ENCODE results near the gene SCYL1. TPM values are rescaled to one million over a fixed set of nuclear protein-coding genes. Genes with fewer than 3 reads are reported as not detected.

Gene SCYL1
- total RNA-seq, 2 experiments from 2014 or later: 83.7 to 87.8 TPM

DNA sequence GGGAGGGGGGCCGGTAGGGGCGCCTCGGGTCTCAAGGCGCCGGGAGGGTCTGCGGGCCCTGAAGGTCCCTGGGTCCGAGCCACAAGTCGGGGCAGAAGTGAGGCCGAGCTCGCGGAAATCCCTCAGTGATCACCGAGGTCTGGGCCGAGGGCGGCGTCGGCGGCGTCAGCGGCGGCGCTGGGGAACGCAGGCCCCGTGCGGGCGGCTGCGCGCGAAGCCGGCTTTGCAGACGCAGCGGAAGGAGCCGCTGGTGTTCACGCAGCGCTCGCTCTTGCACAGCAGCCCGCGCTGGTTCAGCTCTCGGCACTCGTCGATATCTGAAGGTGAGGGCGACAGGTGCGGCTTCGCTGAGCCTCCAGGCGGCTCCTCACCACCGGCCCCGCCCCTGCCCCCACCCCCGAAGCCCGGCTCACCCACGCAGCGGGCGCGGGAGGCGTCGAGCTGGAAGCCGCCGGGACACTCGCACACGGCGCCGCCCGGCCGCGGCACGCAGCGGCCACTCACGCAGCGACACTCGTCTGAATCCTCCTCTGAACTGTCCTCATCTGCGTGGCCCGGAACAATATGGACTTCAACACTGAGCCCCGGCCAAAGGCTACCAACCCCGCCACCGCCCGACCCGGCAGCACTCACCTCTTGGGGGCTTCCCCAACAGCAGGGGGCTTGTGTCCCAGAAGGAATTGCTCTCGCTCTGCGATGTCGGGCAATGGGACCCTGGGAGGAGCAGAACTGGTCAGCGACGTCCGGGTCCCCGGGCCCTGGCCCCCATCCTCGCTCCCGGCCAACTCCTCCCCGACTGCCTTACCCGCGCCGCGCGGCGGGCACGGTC lies 14.2 kb downstream of the SCYL1 start:
- ChIA-PET POLR2A (interaction anchor here (0.5 to 1.8 kb wide), 4 partner anchors 36 to 363 kb away, joined by 3 to 5 read pairs (median 4); partner anchors contain the start of gene EHBP1L1), CTCF (interaction anchor here (0.9 to 3.7 kb wide), 11 partner anchors 9 to 346 kb away, joined by 3 to 56 read pairs (median 18); partner anchors contain the start of genes FAM89B, SCYL1 and ZNRD2)

DNA sequence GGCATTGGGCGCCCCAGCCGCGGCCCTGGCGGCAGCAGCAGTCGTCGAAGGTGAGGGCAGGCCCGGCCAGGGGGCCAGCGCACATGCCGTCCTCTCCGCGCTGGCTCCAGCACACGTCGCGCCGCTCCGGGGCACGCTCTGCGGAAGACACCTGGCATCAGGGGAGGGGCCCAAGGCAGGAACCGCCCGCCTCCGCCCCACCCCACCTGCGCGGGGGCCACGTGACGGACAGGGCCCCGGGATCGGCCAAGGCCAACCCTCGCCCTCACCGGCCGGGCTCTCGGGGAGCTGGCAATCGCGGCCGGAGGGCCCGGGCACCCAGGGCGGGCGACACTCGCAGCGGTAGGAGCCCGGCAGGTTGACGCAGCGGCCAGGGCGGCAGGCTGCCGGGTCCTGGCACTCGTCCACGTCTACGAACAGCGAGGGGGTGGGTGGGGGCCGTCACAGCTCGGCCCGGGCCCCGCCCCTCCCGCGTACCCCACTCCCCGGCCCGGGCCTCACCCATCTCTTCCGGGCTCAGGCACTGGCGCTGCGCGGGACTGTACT lies 14.9 kb downstream of the SCYL1 start:
- ChIA-PET POLR2A (interaction anchor here (0.5 to 1.8 kb wide), 11 partner anchors 26 to 362 kb away, joined by 3 to 10 read pairs (median 4); partner anchors contain the start of genes DPF2, EHBP1L1 and NEAT1), CTCF (interaction anchor here (0.6 to 3.7 kb wide), 25 partner anchors 9 to 346 kb away, joined by 3 to 56 read pairs (median 5); partner anchors contain the start of genes FAM89B, LTBP3, MAP3K11 and SCYL1)

DNA sequence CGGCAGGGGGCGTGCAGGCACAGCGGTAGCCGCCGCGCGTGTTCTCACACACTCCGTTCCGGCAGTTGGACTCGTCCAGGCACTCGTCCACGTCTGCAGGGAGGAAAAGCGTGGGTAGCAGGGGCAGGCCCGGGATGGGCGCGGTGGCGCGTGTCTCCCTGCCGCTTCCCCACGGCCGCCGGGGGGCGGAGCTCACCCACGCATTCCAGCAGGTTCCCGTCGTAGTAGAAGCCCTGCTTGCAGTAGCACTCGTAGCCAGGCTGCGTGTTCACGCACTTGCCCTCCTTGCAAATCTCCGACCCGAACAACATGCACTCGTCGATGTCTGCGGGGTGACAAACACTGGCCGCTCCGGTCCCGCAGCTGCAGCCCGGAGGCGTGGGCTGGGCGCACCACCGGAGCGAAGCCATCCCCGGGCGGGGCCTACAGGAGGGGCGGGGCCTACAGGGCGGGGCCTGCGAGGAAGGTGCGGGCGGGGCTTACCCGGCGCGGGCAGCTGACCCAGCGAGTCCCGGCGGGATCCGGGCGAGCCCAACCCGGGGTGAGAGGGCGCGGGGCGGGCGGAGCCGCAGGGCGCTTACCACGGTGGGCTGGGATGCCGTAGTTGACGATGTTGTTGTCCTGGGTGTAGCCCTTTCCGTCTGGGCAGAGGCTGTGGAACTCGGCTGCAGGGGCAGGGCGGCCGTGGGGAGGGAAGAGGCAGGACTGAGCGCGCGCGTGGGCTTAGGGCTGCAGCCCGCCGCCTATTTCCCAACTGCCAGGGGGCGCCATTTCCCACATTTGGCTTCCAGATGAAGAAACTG lies 15.6 kb downstream of the SCYL1 start:
- ChIA-PET POLR2A (interaction anchor here (0.8 to 3.1 kb wide), 12 partner anchors 26 to 207 kb away, joined by 3 to 14 read pairs (median 4); partner anchors contain the start of genes DPF2, EHBP1L1, FAM89B and NEAT1), CTCF (interaction anchor here (0.6 to 3.7 kb wide), 30 partner anchors 9 to 345 kb away, joined by 3 to 56 read pairs (median 4); partner anchors contain the start of genes FAM89B, LTBP3, MAP3K11 and PCNX3)

DNA sequence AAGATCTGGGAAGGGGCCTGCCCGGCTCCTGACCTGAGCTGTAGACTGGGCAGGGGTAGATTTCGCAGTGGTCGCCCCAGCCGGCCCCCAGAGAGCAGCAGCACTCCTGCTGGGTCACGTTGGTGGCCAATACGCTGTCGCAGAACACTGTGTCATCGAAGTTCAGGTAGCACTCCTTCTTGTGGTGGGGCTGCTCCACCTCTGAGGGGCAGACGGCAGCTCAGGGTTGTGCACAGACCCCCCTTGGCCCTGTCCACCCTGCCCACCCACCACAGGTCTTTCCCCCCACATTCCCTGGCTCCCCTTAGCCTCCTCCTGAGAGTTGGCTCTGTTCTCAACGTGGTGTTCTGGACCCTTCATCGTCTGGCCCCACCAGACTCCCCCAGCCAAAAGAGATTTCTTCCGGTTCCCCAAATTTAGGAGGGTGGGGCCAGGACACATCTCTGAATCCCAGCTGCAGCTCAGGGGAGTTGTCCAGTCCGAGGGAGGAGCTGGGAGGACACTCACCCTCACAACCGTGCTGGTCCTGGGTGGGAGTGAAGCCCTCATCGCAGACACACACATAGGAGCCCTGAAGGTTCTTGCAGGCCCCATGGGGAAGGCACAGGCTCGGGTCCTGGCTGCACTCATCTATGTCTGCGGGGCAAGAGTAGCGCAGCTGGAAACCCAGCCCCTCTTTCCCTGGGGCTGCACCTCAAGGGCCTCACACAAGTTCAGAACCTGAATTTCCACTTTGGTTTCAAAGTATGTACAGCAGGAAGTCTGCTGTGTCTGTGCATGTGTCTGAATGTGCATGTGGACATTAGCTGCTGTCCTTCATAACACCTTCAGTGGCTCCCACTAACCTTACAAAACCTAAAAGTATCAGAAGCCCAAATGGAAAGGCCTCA lies 16.5 kb downstream of the SCYL1 start:
- ChIA-PET CTCF (interaction anchor here (0.6 to 3.7 kb wide), 22 partner anchors 8 to 151 kb away, joined by 3 to 56 read pairs (median 8); partner anchors contain the start of genes FAM89B, LTBP3, PCNX3 and SCYL1), POLR2A (interaction anchor here (0.8 to 3.1 kb wide), 10 partner anchors 25 to 119 kb away, joined by 3 to 14 read pairs (median 4); partner anchors contain the start of genes EHBP1L1, FAM89B and NEAT1)

DNA sequence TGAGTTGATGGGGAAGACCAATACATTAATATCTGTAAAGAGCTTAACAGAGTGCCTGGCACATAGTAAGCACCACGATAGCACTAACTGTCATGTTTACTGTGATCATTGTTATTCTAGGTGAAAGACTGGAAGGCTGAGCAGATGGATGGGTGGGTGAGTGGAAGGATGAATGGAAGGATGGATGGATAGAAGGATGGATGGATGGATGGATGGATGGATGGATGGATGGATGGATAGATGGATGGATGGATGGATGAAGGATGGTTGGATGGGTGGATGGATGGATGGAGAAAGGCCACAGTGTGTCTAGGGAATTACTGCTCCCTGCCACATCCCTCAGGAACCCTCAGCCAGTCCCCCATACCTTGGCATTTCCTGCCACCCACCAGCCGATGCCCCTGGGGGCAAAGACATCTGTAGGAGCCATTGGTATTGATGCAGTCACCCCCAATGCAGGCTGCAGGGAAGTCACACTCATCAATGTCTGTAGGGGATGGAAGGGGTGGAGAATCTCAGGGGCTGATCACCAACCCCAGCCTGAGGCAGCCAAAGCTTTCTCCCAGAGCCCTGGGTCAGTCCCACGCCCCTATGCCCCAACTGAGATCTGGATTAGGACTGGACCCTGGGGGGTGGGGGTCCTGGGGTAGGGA lies 18.0 kb downstream of the SCYL1 start:
- CTCF ChIA-PET: interaction anchor here (0.6 to 3.7 kb wide), 4 partner anchors 9 to 806 kb away, joined by 3 to 28 read pairs (median 7); no protein-coding TSS in a partner anchor
- POLR2A ChIA-PET: interaction anchor here (3.1 kb wide), 1 partner anchor 29 kb away, joined by 14 read pairs; the partner anchor contains the start of gene FAM89B

DNA sequence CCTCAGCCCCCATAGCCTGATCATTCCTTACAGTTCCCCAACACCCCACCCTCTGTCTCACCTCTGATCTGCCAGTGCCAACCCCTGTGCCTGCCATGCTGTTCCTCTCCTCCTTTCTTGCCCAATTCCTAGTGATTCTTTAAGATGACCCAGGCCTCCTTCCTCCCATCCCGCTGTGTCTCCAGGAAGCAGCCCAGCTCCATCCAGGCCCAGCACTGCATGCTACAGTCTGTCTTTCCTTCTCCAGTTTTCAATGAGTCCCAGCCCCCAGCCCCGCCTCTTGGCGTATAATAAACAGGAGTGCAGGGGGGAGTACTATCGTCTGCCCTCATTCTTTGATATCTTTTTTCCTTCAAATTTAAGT lies 21.0 kb downstream of the SCYL1 start:
- POLR2A ChIA-PET: interaction anchor here (1.0 to 2.5 kb wide), 3 partner anchors 9 to 42 kb away, joined by 3 to 10 read pairs (median 6); partner anchors contain the start of gene SCYL1

DNA sequence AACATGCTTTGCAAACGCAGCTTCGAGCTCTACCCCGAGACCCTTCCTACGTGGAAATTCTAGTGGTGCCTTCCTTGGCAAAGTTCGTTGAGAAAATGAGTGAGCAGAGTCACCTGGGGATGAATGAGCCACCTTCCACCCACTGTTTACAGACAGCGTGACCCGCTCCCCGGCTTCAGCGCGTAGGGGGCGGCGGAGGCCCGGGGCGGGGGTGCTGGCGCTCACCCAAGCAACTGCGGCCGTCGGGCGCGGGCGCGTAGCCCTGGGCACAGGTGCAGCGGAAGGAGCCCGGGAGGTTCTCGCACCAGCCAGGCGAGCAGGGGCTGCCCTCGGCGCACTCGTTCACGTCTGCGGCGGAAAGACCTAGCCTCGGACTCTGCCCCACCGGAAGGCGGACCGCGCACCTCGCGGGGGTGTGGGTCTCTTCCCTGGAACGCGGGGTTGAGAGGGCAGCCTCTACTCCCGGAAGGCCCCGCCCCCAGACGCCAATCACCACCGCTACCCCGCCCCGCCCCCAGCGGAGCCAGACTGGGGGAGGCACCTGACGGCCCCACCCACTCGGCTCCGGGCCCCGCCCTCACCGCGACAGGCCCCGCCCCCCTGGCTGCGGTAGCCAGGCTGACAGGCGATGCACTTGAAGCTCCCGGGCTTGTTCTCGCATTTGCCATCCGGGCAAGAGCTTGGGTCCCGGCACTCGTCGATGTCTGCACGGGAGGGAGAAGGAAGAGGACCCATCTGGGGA lies 21.5 kb downstream of the SCYL1 start:
- ChIA-PET CTCF (interaction anchor here (0.6 to 2.4 kb wide), 9 partner anchors 8 to 47 kb away, joined by 3 to 11 read pairs (median 3); partner anchors contain the start of genes EHBP1L1 and FAM89B), POLR2A (interaction anchor here (0.6 to 2.5 kb wide), 6 partner anchors 10 to 41 kb away, joined by 3 to 10 read pairs (median 4); partner anchors contain the start of genes FAM89B and SCYL1)

More for the DNA sequence above, 21.0 kb downstream of the SCYL1 start:
- CTCF ChIA-PET: interaction anchor here (1.0 to 2.4 kb wide), 4 partner anchors 20 to 42 kb away, joined by 3 to 11 read pairs (median 6); partner anchors contain the start of genes EHBP1L1 and FAM89B

DNA sequence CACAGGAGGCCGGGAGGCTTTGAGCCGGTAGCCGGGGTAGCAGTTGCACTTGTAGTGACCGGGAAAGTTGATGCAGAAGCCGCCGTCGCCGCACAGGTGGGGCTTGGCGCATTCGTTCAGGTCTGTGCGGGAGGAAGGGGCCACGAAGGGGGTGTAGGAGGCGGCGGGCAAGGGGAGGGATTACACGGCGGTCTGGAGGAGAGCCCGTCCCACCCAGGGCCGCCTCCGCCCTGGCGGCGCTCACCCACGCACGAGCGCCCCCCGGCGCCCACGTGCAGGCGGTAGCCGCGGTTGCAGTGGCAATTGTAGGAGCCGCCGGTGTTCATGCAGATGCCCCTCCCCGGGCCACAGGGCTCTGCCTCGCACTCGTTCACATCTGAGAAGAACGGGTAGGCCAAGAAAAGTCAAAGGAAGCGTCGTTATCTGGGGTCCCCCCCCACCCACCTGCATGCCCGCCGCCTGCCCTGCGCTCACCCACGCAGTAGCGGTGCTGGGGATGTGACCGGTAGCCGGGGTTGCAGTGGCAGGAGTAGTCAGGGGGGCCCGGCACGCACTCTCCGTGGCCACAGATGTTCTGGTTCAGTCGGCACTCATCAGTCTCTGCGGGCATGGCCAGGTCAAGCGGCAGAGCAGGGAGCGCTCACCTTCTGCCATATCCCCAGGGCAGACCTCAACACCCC lies 22.7 kb downstream of the SCYL1 start:
- CTCF ChIA-PET: interaction anchor here (0.9 to 2.4 kb wide), 5 partner anchors 10 to 43 kb away, joined by 3 to 11 read pairs (median 4); no protein-coding TSS in a partner anchor
- POLR2A ChIA-PET: interaction anchor here (1.1 to 1.7 kb wide), 3 partner anchors 9 to 40 kb away, joined by 3 to 6 read pairs (median 3); partner anchors contain the start of gene FAM89B

DNA sequence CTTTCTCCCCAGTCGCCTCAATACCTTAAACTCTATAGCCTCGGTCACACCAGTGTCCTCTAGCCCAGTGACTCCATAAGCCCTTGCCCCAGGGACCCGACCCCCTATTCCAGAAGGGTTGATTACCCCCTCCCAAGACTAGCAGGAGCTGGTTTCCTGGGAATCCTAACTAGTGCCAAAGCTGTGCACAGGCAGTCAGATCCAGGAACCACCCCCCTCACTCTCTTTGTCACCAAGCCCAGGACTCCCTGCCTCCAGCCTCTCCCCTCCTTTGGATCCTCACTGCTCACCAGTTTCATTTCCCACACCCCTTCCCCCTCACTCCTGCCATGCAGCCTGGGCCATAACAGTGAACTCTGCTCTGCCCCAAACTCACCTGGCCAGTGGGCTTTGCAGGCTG lies 23.5 kb downstream of the SCYL1 start:
- ChIA-PET POLR2A (no interaction called here), CTCF (interaction anchor here (0.8 to 1.9 kb wide), 6 partner anchors 8 to 50 kb away, joined by 3 to 5 read pairs (median 4); partner anchors contain the start of genes MALAT1 and ZNRD2)

DNA sequence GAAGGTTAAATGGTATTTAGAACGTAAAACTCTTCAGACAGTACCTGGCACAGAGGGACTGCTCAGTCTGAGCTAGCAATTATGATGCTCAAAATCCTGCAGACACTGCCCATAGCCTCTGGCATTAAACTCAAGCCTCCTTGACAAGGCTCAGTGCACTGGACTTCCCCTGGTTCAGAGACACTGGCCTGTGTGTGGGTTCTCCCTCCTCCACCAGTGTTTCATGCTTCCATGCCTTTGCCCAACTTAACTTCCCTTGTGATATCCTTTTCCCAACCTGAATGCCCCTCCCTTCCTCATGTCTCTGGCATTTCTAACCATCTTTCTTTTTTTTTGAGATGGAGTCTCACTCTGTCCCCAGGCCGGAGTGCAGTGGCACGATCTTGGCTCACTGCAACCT lies 24.2 kb downstream of the SCYL1 start:
- ChIA-PET CTCF (interaction anchor here (0.8 to 1.4 kb wide), 5 partner anchors 9 to 42 kb away, joined by 3 to 5 read pairs (median 4); partner anchors contain the start of gene ZNRD2), POLR2A (interaction anchor here (0.5 to 1.3 kb wide), 3 partner anchors 13 to 37 kb away, joined by 3 to 6 read pairs (median 4); no protein-coding TSS in a partner anchor)

DNA sequence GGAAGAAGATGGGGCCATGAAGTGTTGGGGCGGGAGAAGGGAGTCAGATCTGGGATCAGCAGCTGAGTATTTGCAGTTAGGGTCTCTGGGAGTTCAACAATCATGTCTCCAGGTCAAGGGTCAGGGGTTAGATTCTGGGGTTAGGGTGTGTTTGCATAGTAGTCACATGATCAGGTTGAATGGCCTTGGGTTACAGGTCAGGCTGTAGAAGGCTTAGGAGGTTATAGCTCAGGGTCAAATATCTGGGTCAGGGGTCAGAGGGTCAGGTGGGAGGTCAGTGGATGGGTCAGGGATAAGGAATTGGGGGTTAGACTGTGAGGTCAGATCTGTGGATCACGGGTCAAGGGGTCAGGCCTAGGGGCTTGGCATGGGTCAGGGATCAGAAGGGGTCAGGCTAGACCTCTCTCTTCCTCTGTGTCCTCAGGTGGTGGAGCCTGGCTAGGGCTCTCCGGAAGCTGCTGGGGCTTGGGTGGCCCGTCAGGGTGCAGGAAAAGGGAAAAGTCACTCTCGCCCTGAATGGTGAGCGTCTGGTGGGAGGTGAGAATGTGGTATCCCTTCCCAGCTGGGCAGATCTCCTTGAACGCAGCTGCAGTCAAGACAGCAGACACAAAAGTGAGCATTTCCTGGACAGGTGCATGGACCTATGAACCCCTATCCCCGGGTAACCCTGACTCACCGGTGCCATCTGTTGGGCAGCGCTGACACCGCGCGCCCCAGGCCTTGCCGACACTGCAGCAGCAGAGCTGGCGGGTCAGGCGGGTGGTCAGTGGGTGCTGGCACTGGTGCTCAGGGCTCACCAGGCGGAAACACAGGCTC lies 26.9 kb downstream of the SCYL1 start:
- ChIA-PET POLR2A (no interaction called here), CTCF (interaction anchor here (0.9 to 3.6 kb wide), 8 partner anchors 11 to 63 kb away, joined by 4 to 28 read pairs (median 6); partner anchors contain the start of genes FAM89B, PCNX3 and ZNRD2)

DNA sequence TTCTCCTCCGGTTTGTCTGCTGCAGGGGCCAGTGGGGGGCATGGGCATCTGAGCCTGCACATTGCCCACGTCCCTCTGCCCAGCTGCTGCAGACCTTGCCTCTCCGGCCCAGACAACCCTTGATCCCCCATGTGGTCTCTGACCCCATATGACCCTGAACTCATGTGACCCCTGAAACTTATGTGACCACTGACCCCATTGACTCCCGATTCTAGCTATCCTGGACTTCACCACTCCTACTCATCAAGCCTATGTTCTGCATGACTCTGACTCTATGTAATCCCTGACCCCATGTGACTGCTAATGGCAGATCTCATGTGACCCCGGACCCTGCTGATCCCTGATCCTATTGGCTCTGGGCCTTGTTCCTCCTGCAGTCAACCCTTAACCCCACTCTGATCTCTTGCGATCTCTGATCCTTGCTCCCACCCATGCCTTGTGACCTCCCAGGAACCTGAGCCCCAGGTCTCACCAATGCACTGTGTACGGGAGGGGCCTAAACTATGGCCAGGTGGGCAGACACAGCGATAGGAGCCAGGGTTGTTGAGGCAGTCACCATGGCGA lies 27.6 kb downstream of the SCYL1 start:
- CTCF ChIA-PET: interaction anchor here (0.9 to 3.6 kb wide), 8 partner anchors 10 to 63 kb away, joined by 4 to 28 read pairs (median 6); partner anchors contain the start of genes FAM89B, PCNX3 and ZNRD2
- POLR2A ChIA-PET: no interaction called here

DNA sequence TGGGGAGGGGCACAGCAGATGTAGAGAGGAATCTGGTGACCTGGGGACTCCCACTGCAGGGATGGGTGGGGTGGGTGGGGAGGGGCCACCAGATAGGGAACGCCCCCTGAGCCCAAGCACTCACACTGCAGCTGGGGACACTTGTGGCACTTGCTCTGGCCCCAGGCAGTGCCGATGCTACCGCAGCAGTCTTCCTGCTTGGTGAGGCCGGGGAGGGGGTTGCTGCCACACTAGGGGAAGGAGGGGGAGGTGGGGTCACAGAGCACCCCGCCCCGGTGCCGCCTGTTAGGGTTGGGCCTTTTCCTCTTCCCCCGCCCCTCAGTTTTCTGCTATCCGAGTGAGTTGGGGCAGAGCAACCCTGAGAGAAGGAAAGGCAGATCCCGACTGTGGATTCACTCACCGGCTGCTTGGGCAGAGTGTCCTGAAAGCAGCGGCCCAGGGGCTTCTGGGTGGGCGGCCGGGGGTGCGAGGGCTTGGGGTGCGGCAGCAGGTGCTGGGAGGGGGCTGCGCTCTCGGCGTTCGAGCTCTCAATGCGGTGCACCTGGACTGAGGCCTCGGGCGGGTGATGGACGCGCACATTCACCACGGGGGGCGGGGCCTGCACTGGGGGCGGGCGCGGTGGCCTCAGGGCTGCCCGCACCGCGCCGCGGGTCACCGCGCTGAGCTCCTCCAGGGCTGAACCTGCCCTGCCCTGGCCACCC lies 28.6 kb downstream of the SCYL1 start:
- POLR2A ChIA-PET: no interaction called here
- CTCF ChIA-PET: interaction anchor here (0.6 to 3.6 kb wide), 4 partner anchors 12 to 22 kb away, joined by 3 to 28 read pairs (median 4); partner anchors contain the start of gene EHBP1L1

All from activated CD8-positive, alpha-beta memory T cell treated with anti-CD3 and anti-CD28 coated beads for 36 hours (primary cell).